CD4-positive, alpha-beta T cell treated with Interleukin-10 for 1 hour (primary cell): Measurements from ENCODE around the gene POLR1D.

Experiments
- DNase-seq: peaks from one replicate; pipeline ENCODE4 v3.0.0-alpha.2; 2020

Gene POLR1D

GRCh38 chr13:27621366-27622101, at the start of gene POLR1D:
POLR1D (plus strand) TSS chr13:27621892; CDS start chr13:27621984, 92 bp downstream.
- DNase-seq, result peak; percentile 88

- no peak for DNase-seq
These were observed 49.3 kb upstream of the POLR1D start for GRCh38 chr13:27572234-27572901.

GRCh38 chr13:27573265-27573664, 48.4 kb upstream of the POLR1D start:
- DNase-seq, result no peak

- no peak for DNase-seq
These were observed 47.0 kb upstream of the POLR1D start for GRCh38 chr13:27574661-27575060.

- DNase-seq, result no peak
These were observed 43.3 kb upstream of the POLR1D start for GRCh38 chr13:27578121-27579030.

- DNase-seq, result no peak
These were observed 38.0 kb upstream of the POLR1D start for GRCh38 chr13:27583645-27584044.

- no peak for DNase-seq
These were observed 34.5 kb upstream of the POLR1D start for GRCh38 chr13:27587095-27587746.

- no peak for DNase-seq
These were observed 33.3 kb upstream of the POLR1D start for GRCh38 chr13:27588405-27588804.

- no peak for DNase-seq
These were observed 28.8 kb upstream of the POLR1D start for GRCh38 chr13:27592865-27593264.

- no peak for DNase-seq
These were observed 28.4 kb upstream of the POLR1D start for GRCh38 chr13:27593267-27593666.

- no peak for DNase-seq
These were observed 26.5 kb upstream of the POLR1D start for GRCh38 chr13:27595055-27595811.

GRCh38 chr13:27599096-27599495, 22.6 kb upstream of the POLR1D start:
- DNase-seq, result no peak

- DNase-seq, result no peak
These were observed 21.7 kb upstream of the POLR1D start for GRCh38 chr13:27599845-27600553.

GRCh38 chr13:27600711-27601110, 21.0 kb upstream of the POLR1D start:
- no peak for DNase-seq

GRCh38 chr13:27601208-27601607, 20.5 kb upstream of the POLR1D start:
- DNase-seq, result no peak

GRCh38 chr13:27601803-27602202, 19.9 kb upstream of the POLR1D start:
- no peak for DNase-seq

- no peak for DNase-seq
These were observed 16.6 kb upstream of the POLR1D start for GRCh38 chr13:27605099-27605498.

- DNase-seq, result no peak
These were observed 16.0 kb upstream of the POLR1D start for GRCh38 chr13:27605610-27606200.

GRCh38 chr13:27607125-27607524, 14.6 kb upstream of the POLR1D start:
- no peak for DNase-seq

- no peak for DNase-seq
These were observed 8.1 kb upstream of the POLR1D start for GRCh38 chr13:27613628-27614027.

GRCh38 chr13:27617881-27618321, 3.8 kb upstream of the POLR1D start:
- no peak for DNase-seq
